Measurements from ENCODE around the gene TIMP3. TPM values are rescaled to one million over a fixed set of nuclear protein-coding genes. Genes with fewer than 3 reads are reported as not detected.

Gene TIMP3
- total and polyA plus RNA-seq, 2 donors (not counting 3 experiments of a cell fraction or from before 2014, with no cell fraction given), result 0.22 to 2.0 TPM

- H3K79me2 ChIP-seq (ENCODE audit: control insufficient read depth, insufficient read depth, low read length), result no peaks in the 10 kb centered on the region
- no peaks in the 10 kb centered on the region for H3K4me1 ChIP-seq (ENCODE audit: control insufficient read depth, extremely low read depth, insufficient read depth, low read length)
- intact Hi-C loops (cut with micrococcal nuclease), result no loop called here
- POLR2A ChIA-PET, result no interaction called here
- no peak overlapping the region for H3K4me2 ChIP-seq (ENCODE audit: insufficient read depth, low read length)
- no peaks in the 10 kb centered on the region for H3K9me3 ChIP-seq (replicated peaks; ENCODE audit: control insufficient read depth, insufficient read depth, low read length)
- no peak overlapping the region for H3K27ac ChIP-seq (ENCODE audit: insufficient read depth, low read depth, low read length)
- dilution Hi-C loops (cut with MboI; ENCODE audit: extremely low pct_ligation_motif_present, low sequenced_read_pairs), result no loop called here
- H3K9me1 ChIP-seq (replicated peaks; ENCODE audit: control insufficient read depth, extremely low read depth, insufficient read depth, low read length), result no peaks in the 10 kb centered on the region
- no peak overlapping the region for H3K4me3 ChIP-seq (replicated peaks in 1 of 3; ENCODE audit: insufficient read depth in 1 of 3, low read depth in 1 of 3, low read length in 3 of 3)
- CTCF ChIA-PET, result no interaction called here
- no peak for TF ChIP-seq CTCF (IDR thresholded peaks at IDR 0.05; ENCODE audit: extremely low read depth in 1 of 2, insufficient read depth in 1 of 2, low read depth in 1 of 2, low read length in 2 of 2)
- no peak for TF ChIP-seq POLR2AphosphoS5 (IDR thresholded peaks at IDR 0.05; ENCODE audit: insufficient read depth, low read depth, low read length)
- no peak for TF ChIP-seq FOS (IDR thresholded peaks at IDR 0.05; ENCODE audit: borderline replicate concordance, insufficient read depth, low read length)
- TF ChIP-seq EZH2 (IDR thresholded peaks at IDR 0.05; ENCODE audit: borderline replicate concordance, low read depth, low read length, severe bottlenecking), result no peak
- TF ChIP-seq POLR2A (IDR thresholded peaks at IDR 0.05; ENCODE audit: low read depth, low read length), result no peak
- TF ChIP-seq MYC (IDR thresholded peaks at IDR 0.05; ENCODE audit: low read depth, low read length), result no peak
- TF ChIP-seq GATA2 (IDR thresholded peaks at IDR 0.05; ENCODE audit: insufficient read depth, insufficient read length, low read depth, low read length), result no peak
- TF ChIP-seq JUN (IDR thresholded peaks at IDR 0.05; ENCODE audit: borderline replicate concordance, insufficient read depth, insufficient read length, low read depth), result no peak
- FAIRE-seq (no peak), DNase-seq (ENCODE audit: low read depth, low spot score) (no peak)
- no peaks in the 10 kb centered on the region for H3K27me3 ChIP-seq (ENCODE audit: control insufficient read depth in 2 of 2, insufficient read depth in 2 of 2, low read length in 2 of 2)
- no peaks in the 10 kb centered on the region for H4K20me1 ChIP-seq (replicated peaks; ENCODE audit: control insufficient read depth, extremely low read depth, insufficient read depth, low read length)
- no peak overlapping the region for H3K9ac ChIP-seq (replicated peaks; ENCODE audit: extremely low read depth, insufficient read depth, low read length)
- no peak overlapping the region for H2AFZ ChIP-seq (ENCODE audit: low read depth, low read length)
- BruUV-seq (replicated peaks), result no TSS peak
- H3K36me3 ChIP-seq (ENCODE audit: control insufficient read depth in 2 of 2, extremely low read depth in 1 of 2, insufficient read depth in 2 of 2, low read length in 2 of 2), result no peaks in the 10 kb centered on the region
Observed at GRCh38 chr22:32822179-32822877, 20.8 kb downstream of the TIMP3 start.
